Measurements from ENCODE around the gene SRSF7.
"Not testable (repeated sequence)": the region's sequence is repeated elsewhere in the genome, so short reads cannot be mapped to it uniquely, and the experiment has no call there.

The SRSF7 gene

GRCh38 chr2:38728694-38729093 lies 22.5 kb downstream of the SRSF7 start:
- DNase-seq = no peak

- no peak for DNase-seq
These were observed 23.5 kb downstream of the SRSF7 start for GRCh38 chr2:38727661-38728060.

- DNase-seq = no peak
These were observed 28.0 kb downstream of the SRSF7 start for GRCh38 chr2:38723173-38723572.

GRCh38 chr2:38722271-38723061 lies 28.7 kb downstream of the SRSF7 start:
- no peak for DNase-seq

- peak; percentile 95 for DNase-seq
These were observed 30.4 kb downstream of the SRSF7 start for GRCh38 chr2:38720613-38721241.

GRCh38 chr2:38719706-38720105 lies 31.5 kb downstream of the SRSF7 start:
- DNase-seq = no peak

GRCh38 chr2:38718601-38719000 lies 32.6 kb downstream of the SRSF7 start:
- no peak for DNase-seq

GRCh38 chr2:38716185-38716584 lies 35.0 kb downstream of the SRSF7 start:
- peak; percentile 82 for DNase-seq

- DNase-seq = not testable (repeated sequence)
These were observed 36.2 kb downstream of the SRSF7 start for GRCh38 chr2:38714941-38715340.

GRCh38 chr2:38713338-38713737 lies 37.8 kb downstream of the SRSF7 start:
- DNase-seq = no peak

GRCh38 chr2:38712871-38713270 lies 38.3 kb downstream of the SRSF7 start:
- no peak for DNase-seq

- no peak for DNase-seq
These were observed 38.7 kb downstream of the SRSF7 start for GRCh38 chr2:38712413-38712812.

GRCh38 chr2:38711558-38711957 lies 39.6 kb downstream of the SRSF7 start:
- no peak for DNase-seq

- no peak for DNase-seq
These were observed 41.5 kb downstream of the SRSF7 start for GRCh38 chr2:38709567-38710194.

GRCh38 chr2:38708900-38709566 lies 42.1 kb downstream of the SRSF7 start:
- DNase-seq = no peak

- DNase-seq = not testable (repeated sequence)
These were observed 42.7 kb downstream of the SRSF7 start for GRCh38 chr2:38708491-38708890.

- no peak for DNase-seq
These were observed 44.3 kb downstream of the SRSF7 start for GRCh38 chr2:38706846-38707345.

GRCh38 chr2:38704664-38705063 lies 46.5 kb downstream of the SRSF7 start:
- DNase-seq = no peak

GRCh38 chr2:38703336-38703735 lies 47.8 kb downstream of the SRSF7 start:
- DNase-seq = peak; percentile 71

GRCh38 chr2:38702413-38702812 lies 48.7 kb downstream of the SRSF7 start:
- peak; percentile 97 for DNase-seq

- no peak for DNase-seq
These were observed 49.6 kb downstream of the SRSF7 start for GRCh38 chr2:38701542-38701941.

GRCh38 chr2:38700881-38701458 lies 50.2 kb downstream of the SRSF7 start:
- no peak for DNase-seq

Measured in fibroblast of skin of right biceps (primary cell).